Caco-2 (cell line): ENCODE measurements around the gene CLDN6. TPM values are rescaled to one million over a fixed set of nuclear protein-coding genes. Genes with fewer than 3 reads are reported as not detected.

Experiments used
- BruUV-seq: library from RNA; stranded (reverse); fragments of 400-500 nt; replicated peaks from 2 replicates; lab custom pipeline; 2021; lab: Mats Ljungman, UMichigan
- CTCF ChIA-PET: fragments of 300-600 bp; sonication (Branson Sonifier 250); formaldehyde crosslinking; loops from one replicate; lab custom pipeline; 2022; ENCODE audit warnings: antibody characterized with exemption; lab: Charles Lee
- POLR2A ChIA-PET: fragments of 300-600 bp; sonication (Branson Sonifier 250); formaldehyde crosslinking; loops from one replicate; lab custom pipeline; 2022; ENCODE audit warnings: antibody characterized with exemption; lab: Charles Lee
- DNase-seq, 2 experiments: peaks; one replicate each; pipeline versions ENCODE4 v3.0.0 to v3.0.0-alpha.2; 2020 to 2022
- H3K27me3 ChIP-seq: replicated peaks from 2 replicates; pipeline ENCODE4 v1.6.0; 2011; ENCODE audit warnings: low read length; ENCODE audit not compliant: control insufficient read depth, insufficient read depth
- H3K36me3 ChIP-seq: 2 replicates; pipeline ENCODE4 v1.5.1; 2011; ENCODE audit warnings: low read length; ENCODE audit not compliant: control insufficient read depth, insufficient read depth
- H3K4me1 ChIP-seq: fragments of 250-450 bp; sonication (Bioruptor Pico); 2 replicates; pipeline ENCODE4 v1.5.1; 2020; ENCODE audit warnings: mild to moderate bottlenecking
- H3K4me3 ChIP-seq: 2 replicates; pipeline ENCODE4 v1.5.1; 2011; ENCODE audit warnings: low read depth, mild to moderate bottlenecking, control low read depth, low read length
- H3K9me3 ChIP-seq: fragments of 250-450 bp; sonication (Bioruptor Pico); 2 replicates; pipeline ENCODE4 v1.5.1; 2020; ENCODE audit warnings: mild to moderate bottlenecking, moderate library complexity
- H3K27ac Mint-ChIP-seq: one replicate; pipeline ENCODE4 v1.8.0; 2022; ENCODE audit warnings: mixed read lengths; ENCODE audit not compliant: unreplicated experiment
- H3K27me3 Mint-ChIP-seq: one replicate; pipeline ENCODE4 v1.8.0; 2022; ENCODE audit warnings: mixed read lengths; ENCODE audit not compliant: insufficient read depth, unreplicated experiment
- H3K36me3 Mint-ChIP-seq: one replicate; pipeline ENCODE4 v1.8.0; 2022; ENCODE audit warnings: mild to moderate bottlenecking, mixed read lengths; ENCODE audit not compliant: insufficient read depth, unreplicated experiment
- H3K4me1 Mint-ChIP-seq: one replicate; pipeline ENCODE4 v1.8.0; 2022; ENCODE audit warnings: low read depth, mixed read lengths; ENCODE audit not compliant: unreplicated experiment
- H3K4me3 Mint-ChIP-seq: one replicate; pipeline ENCODE4 v1.8.0; 2022; ENCODE audit warnings: mild to moderate bottlenecking, moderate library complexity, mixed read lengths; ENCODE audit not compliant: unreplicated experiment
- H3K9me3 Mint-ChIP-seq: one replicate; pipeline ENCODE4 v1.8.0; 2022; ENCODE audit warnings: mixed read lengths; ENCODE audit not compliant: unreplicated experiment
- intact Hi-C: fragments of 100-400 bp; cut with micrococcal nuclease; formaldehyde crosslinking; loops from one replicate; pipeline ENCODE4 v1.10.0; 2022; ENCODE audit not compliant: unreplicated experiment
- total RNA-seq: library from RNA; stranded (reverse); gene quantifications from 2 replicates; pipeline ENCODE4 v1.2.3, GENCODE V29; 2022
- TF ChIP-seq, protein P1 (sequence below), 2 experiments: fragments of 200-600 bp in 1 of 2; IDR thresholded peaks; 1 replicate in 1 of 2; 2 replicates in 1 of 2; pipeline versions ENCODE4 v1.5.1 to v1.8.0; 2011 to 2022; ENCODE audit warnings: antibody characterized with exemption in 1 of 2, control low read depth in 1 of 2, inconsistent platforms in 1 of 2, low read depth in 1 of 2, low read length in 1 of 2, mild to moderate bottlenecking in 1 of 2, moderate library complexity in 1 of 2; ENCODE audit not compliant: insufficient read depth in 1 of 2, severe bottlenecking in 1 of 2, unreplicated experiment in 1 of 2

The CLDN6 gene
- total RNA-seq, 1 experiment from 2014 or later: 9.0 TPM

DNA sequence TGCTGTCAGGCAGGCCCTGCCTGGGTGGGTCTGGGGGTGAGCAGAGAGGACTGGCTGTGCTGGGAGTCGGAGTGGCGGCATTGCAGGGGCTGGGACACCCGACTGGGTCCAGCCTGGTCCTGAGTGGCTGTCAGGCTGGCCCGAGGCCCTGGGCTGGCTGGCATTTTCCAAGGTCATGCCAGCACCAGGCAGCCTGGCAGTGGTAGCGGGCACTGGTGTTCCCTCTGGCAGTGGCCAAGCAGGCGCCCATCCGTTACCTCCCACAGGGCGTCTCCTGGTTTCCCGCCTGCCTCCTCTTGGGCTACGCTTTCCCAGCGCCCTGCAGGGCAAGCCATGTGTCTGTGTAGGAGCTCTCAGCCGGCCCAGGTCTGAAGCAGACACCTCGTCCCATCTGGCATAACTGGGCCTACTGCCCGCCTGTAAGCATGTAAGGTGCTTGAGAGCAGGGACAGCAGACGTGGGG lies 32.1 kb downstream of the CLDN6 start:
- no peak for DNase-seq
- Mint-ChIP-seq H3K4me1 (no peaks in the 10 kb centered on the region), H3K36me3 (peaks cover 5% of the 10 kb centered on the region), H3K9me3 (no peaks in the 10 kb centered on the region), H3K4me3 (no peak overlapping the region), H3K27ac (no peak overlapping the region), H3K27me3 (no peaks in the 10 kb centered on the region)
- intact Hi-C loops: no loop called here
- peaks cover 13% of the 10 kb centered on the region for H3K4me1 ChIP-seq
- H3K9me3 ChIP-seq: no peaks in the 10 kb centered on the region
- H3K4me3 ChIP-seq: no peak overlapping the region
- H3K36me3 ChIP-seq: no peaks in the 10 kb centered on the region
- ChIA-PET CTCF (no interaction called here), POLR2A (interaction anchor here (0.6 kb wide), 1 partner anchor 9 kb away, joined by 3 read pairs; no protein-coding TSS in a partner anchor)
- TF ChIP-seq, protein P1, sequence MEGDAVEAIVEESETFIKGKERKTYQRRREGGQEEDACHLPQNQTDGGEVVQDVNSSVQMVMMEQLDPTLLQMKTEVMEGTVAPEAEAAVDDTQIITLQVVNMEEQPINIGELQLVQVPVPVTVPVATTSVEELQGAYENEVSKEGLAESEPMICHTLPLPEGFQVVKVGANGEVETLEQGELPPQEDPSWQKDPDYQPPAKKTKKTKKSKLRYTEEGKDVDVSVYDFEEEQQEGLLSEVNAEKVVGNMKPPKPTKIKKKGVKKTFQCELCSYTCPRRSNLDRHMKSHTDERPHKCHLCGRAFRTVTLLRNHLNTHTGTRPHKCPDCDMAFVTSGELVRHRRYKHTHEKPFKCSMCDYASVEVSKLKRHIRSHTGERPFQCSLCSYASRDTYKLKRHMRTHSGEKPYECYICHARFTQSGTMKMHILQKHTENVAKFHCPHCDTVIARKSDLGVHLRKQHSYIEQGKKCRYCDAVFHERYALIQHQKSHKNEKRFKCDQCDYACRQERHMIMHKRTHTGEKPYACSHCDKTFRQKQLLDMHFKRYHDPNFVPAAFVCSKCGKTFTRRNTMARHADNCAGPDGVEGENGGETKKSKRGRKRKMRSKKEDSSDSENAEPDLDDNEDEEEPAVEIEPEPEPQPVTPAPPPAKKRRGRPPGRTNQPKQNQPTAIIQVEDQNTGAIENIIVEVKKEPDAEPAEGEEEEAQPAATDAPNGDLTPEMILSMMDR (IDR thresholded peaks at IDR 0.05; ENCODE audit: insufficient read depth in 1 of 2, low read depth in 1 of 2, low read length in 1 of 2, severe bottlenecking in 1 of 2, unreplicated experiment in 1 of 2): no peak
- H3K27me3 ChIP-seq: no peaks in the 10 kb centered on the region
- BruUV-seq: no TSS peak

DNA sequence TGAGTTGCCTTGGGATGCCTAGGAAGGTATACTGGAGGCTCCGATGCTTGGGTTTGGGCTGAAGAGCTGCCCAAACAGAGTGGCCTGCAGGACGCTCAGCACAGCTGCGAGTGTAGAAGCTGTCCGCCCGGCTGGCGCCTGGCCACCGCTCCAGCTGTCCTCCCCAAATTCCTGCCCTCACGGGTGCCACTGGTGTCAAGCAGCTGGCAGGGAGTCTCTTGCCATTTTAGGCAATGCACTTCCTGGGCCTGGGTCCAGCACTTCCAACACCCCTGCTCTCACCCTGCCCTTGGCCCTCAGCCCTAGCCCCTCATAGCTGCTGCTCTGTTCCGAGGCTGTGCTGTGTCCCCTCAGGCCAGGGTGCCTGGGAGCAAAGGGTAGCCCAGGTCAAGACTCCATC lies 32.5 kb downstream of the CLDN6 start:
- Mint-ChIP-seq H3K27ac (no peak overlapping the region), H3K36me3 (peaks cover 10% of the 10 kb centered on the region), H3K4me3 (no peak overlapping the region), H3K27me3 (no peaks in the 10 kb centered on the region), H3K4me1 (no peaks in the 10 kb centered on the region), H3K9me3 (no peaks in the 10 kb centered on the region)
- ChIA-PET POLR2A (interaction anchor here (0.6 kb wide), 1 partner anchor 9 kb away, joined by 3 read pairs; no protein-coding TSS in a partner anchor), CTCF (no interaction called here)
- no peaks in the 10 kb centered on the region for H3K27me3 ChIP-seq
- no peaks in the 10 kb centered on the region for H3K36me3 ChIP-seq
- H3K4me1 ChIP-seq: peaks cover 11% of the 10 kb centered on the region
- H3K9me3 ChIP-seq: no peaks in the 10 kb centered on the region
- intact Hi-C loops: no loop called here
- BruUV-seq: no TSS peak
- no peak overlapping the region for H3K4me3 ChIP-seq
- DNase-seq: no peak
- TF ChIP-seq, protein P1 (IDR thresholded peaks at IDR 0.05; ENCODE audit: insufficient read depth in 1 of 2, low read depth in 1 of 2, low read length in 1 of 2, severe bottlenecking in 1 of 2, unreplicated experiment in 1 of 2): no peak

DNA sequence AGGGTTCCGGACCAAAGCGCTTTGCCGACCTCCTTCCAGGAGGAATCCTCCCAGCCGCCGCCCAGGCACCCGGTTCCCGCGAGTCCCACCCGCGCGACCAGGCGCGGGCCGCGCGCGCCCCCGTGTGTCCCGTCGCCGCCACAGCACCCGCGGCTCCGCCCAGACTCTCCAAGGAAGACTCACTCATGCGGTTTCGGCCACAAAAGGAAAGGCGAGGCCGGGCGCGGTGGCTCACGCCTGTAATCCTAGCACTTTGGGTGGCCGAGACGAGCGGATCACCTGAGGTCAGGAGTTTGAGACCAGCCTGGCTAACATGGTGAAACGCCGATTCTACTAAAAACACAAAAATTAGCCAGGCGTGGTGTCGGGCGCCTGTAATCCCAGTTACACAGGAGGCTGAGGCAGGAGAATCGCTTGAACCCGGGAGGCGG lies 34.3 kb downstream of the CLDN6 start:
- TF ChIP-seq, protein P1 (IDR thresholded peaks at IDR 0.05; ENCODE audit: insufficient read depth in 1 of 2, low read depth in 1 of 2, low read length in 1 of 2, severe bottlenecking in 1 of 2, unreplicated experiment in 1 of 2): peak; percentile 56 to 95
- CTCF ChIA-PET: no interaction called here
- H3K27me3 Mint-ChIP-seq: no peaks in the 10 kb centered on the region
- Histone ChIP-seq H3K4me3 (peak overlapping the region; percentile 11; the same call in 1 of the 2 replicates), H3K36me3 (no peaks in the 10 kb centered on the region), H3K27me3 (no peaks in the 10 kb centered on the region), H3K4me1 (peaks cover 16% of the 10 kb centered on the region), H3K9me3 (no peaks in the 10 kb centered on the region)
- no peaks in the 10 kb centered on the region for H3K9me3 Mint-ChIP-seq
- POLR2A ChIA-PET: no interaction called here
- peak overlapping the region; percentile 57 for H3K4me3 Mint-ChIP-seq
- intact Hi-C loops: no loop called here
- BruUV-seq: no TSS peak
- DNase-seq: peak; percentile 79 to 86
- H3K36me3 Mint-ChIP-seq: peaks cover 12% of the 10 kb centered on the region
- no peaks in the 10 kb centered on the region for H3K4me1 Mint-ChIP-seq
- H3K27ac Mint-ChIP-seq: no peak overlapping the region
